NT2/D1 (cell line): ENCODE results near the gene FOXC1.

Experiments used
- DNase-seq: peaks from one replicate; pipeline ENCODE4 v3.0.0-alpha.2; 2011; ENCODE audit warnings: low read depth, low spot score
- H3K27me3 ChIP-seq: 2 replicates; pipeline ENCODE4 v1.6.0; 2011; ENCODE audit warnings: mild to moderate bottlenecking; ENCODE audit not compliant: insufficient read length, insufficient read depth
- H3K36me3 ChIP-seq: 2 replicates; pipeline ENCODE4 v1.6.1; 2011; ENCODE audit warnings: mild to moderate bottlenecking, low read length, mixed read lengths; ENCODE audit not compliant: insufficient read depth, insufficient read length
- H3K4me1 ChIP-seq: 2 replicates; pipeline ENCODE4 v1.5.1; 2011; ENCODE audit not compliant: insufficient read depth, insufficient read length
- H3K4me3 ChIP-seq: 2 replicates; pipeline ENCODE4 v1.5.1; 2011; ENCODE audit warnings: low read depth; ENCODE audit not compliant: insufficient read length
- H3K9ac ChIP-seq: 2 replicates; pipeline ENCODE4 v1.6.0; 2011; ENCODE audit warnings: low read depth; ENCODE audit not compliant: insufficient read length
- H3K9me3 ChIP-seq: 2 replicates; pipeline ENCODE4 v1.5.1; 2011; ENCODE audit warnings: mild to moderate bottlenecking, low read length; ENCODE audit not compliant: insufficient read depth
- SUZ12 ChIP-seq: IDR thresholded peaks from 2 replicates; pipeline ENCODE4 v1.6.1; 2011; ENCODE audit not compliant: insufficient read length, insufficient read depth; ENCODE audit errors: extremely low read depth
- YY1 ChIP-seq: IDR thresholded peaks from 2 replicates; pipeline ENCODE4 v1.6.1; 2011; ENCODE audit not compliant: insufficient read length, insufficient read depth
- ZNF274 ChIP-seq: IDR thresholded peaks from 2 replicates; pipeline ENCODE4 v1.6.1; 2011; ENCODE audit warnings: mild to moderate bottlenecking, low read depth, low read length

FOXC1 gene

GRCh38 chr6:1577896-1578745 is 31.6 kb upstream of the FOXC1 start:
- TF ChIP-seq ZNF274 (no peak), YY1 (no peak), SUZ12 (no peak)
- Histone ChIP-seq H3K4me3 (no peak overlapping the region), H3K27me3 (no peaks in the 10 kb centered on the region), H3K36me3 (no peaks in the 10 kb centered on the region), H3K9me3 (no peaks in the 10 kb centered on the region), H3K9ac (no peak overlapping the region), H3K4me1 (peaks cover 8% of the 10 kb centered on the region)
- DNase-seq = no peak

- H3K4me1 ChIP-seq = peaks cover 6% of the 10 kb centered on the region
- no peak overlapping the region for H3K4me3 ChIP-seq
- no peaks in the 10 kb centered on the region for H3K9me3 ChIP-seq
- no peak for DNase-seq
- no peak overlapping the region for H3K9ac ChIP-seq
- H3K27me3 ChIP-seq = no peaks in the 10 kb centered on the region
- no peaks in the 10 kb centered on the region for H3K36me3 ChIP-seq
- TF ChIP-seq ZNF274 (no peak), YY1 (no peak), SUZ12 (no peak)
Measured at GRCh38 chr6:1579096-1579495, 30.6 kb upstream of the FOXC1 start.

- H3K9me3 ChIP-seq = no peaks in the 10 kb centered on the region
- no peaks in the 10 kb centered on the region for H3K36me3 ChIP-seq
- no peak overlapping the region for H3K9ac ChIP-seq
- peaks cover 4% of the 10 kb centered on the region for H3K4me1 ChIP-seq
- no peak overlapping the region for H3K4me3 ChIP-seq
- no peak for DNase-seq
- no peaks in the 10 kb centered on the region for H3K27me3 ChIP-seq
- TF ChIP-seq ZNF274 (no peak), SUZ12 (no peak), YY1 (no peak)
Measured at GRCh38 chr6:1580109-1580508, 29.6 kb upstream of the FOXC1 start.

- H3K9me3 ChIP-seq = no peaks in the 10 kb centered on the region
- no peak overlapping the region for H3K9ac ChIP-seq
- H3K4me3 ChIP-seq = no peak overlapping the region
- TF ChIP-seq ZNF274 (no peak), SUZ12 (no peak), YY1 (no peak)
- no peak for DNase-seq
- peaks cover under 1% of the 10 kb centered on the region for H3K4me1 ChIP-seq
- H3K27me3 ChIP-seq = no peaks in the 10 kb centered on the region
- no peaks in the 10 kb centered on the region for H3K36me3 ChIP-seq
Measured at GRCh38 chr6:1580585-1580984, 29.1 kb upstream of the FOXC1 start.

- no peak overlapping the region for H3K4me3 ChIP-seq
- TF ChIP-seq YY1 (no peak), ZNF274 (no peak), SUZ12 (no peak)
- H3K9me3 ChIP-seq = no peaks in the 10 kb centered on the region
- no peak overlapping the region for H3K9ac ChIP-seq
- no peaks in the 10 kb centered on the region for H3K36me3 ChIP-seq
- no peaks in the 10 kb centered on the region for H3K27me3 ChIP-seq
- H3K4me1 ChIP-seq = no peaks in the 10 kb centered on the region
- DNase-seq = no peak
Measured at GRCh38 chr6:1581120-1581991, 28.4 kb upstream of the FOXC1 start.

GRCh38 chr6:1584146-1584545 is 25.6 kb upstream of the FOXC1 start:
- no peaks in the 10 kb centered on the region for H3K36me3 ChIP-seq
- no peaks in the 10 kb centered on the region for H3K9me3 ChIP-seq
- no peak overlapping the region for H3K9ac ChIP-seq
- no peak overlapping the region for H3K4me3 ChIP-seq
- no peaks in the 10 kb centered on the region for H3K27me3 ChIP-seq
- H3K4me1 ChIP-seq = no peaks in the 10 kb centered on the region
- no peak for DNase-seq
- TF ChIP-seq YY1 (no peak), ZNF274 (no peak), SUZ12 (no peak)

- Histone ChIP-seq H3K27me3 (no peaks in the 10 kb centered on the region), H3K36me3 (no peaks in the 10 kb centered on the region), H3K9me3 (no peaks in the 10 kb centered on the region), H3K4me1 (no peaks in the 10 kb centered on the region), H3K9ac (no peak overlapping the region), H3K4me3 (no peak overlapping the region)
- no peak for DNase-seq
- TF ChIP-seq ZNF274 (no peak), YY1 (no peak), SUZ12 (no peak)
Measured at GRCh38 chr6:1584996-1585668, 24.6 kb upstream of the FOXC1 start.
